Measurements from ENCODE around the gene RFNG.

DNA sequence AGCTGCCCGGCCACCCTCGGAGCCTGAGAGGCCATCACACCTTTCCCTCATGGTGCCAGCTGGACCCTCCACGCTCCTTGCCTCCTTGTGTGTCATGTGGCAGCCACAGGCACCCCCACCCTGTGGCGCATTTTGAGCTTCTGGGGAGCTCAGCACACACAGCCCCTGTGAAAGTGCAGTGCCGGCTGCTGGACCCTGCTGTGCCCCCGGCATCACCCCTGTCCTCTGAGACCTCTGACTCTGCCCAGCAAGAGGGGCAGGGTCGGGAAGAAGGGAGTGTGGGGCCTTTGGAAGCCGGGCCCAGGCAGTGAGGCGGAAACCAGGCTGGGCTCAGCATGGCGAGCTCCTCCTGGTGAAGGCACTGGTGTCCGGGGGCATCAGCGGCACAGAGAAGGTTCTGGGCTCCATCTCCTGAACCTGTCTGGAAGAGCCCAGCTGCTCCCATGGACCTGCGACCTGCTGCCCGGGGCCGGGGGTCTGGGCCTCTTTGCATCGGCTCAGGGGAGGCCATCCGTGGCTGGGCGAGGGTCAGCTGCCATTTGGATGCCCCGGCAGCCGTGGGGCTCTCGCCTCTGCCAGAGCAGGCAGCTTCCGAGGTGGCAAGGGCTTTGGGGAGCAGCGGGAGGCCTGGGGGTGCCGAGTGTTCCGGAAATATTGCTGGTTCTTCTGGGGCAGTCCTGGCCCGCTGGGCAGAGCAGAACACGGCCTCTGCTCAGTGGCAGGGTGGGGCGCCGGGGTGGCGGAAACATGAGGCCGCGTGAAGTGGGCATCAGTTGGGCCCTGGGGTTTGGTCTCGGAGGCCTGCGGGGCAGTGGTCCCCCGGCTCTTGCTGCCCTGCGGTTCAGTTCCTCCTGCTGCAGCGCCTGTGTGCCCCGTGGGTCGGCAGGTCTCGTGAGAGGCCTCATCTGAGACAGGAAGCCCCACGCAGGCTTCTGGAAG, 46.8 kb downstream of the RFNG start:
- TF ChIP-seq CTCF (IDR thresholded peaks at IDR 0.05) (no peak), POLR2A (IDR thresholded peaks at IDR 0.05) (no peak)

Measured in uterus (tissue), 2 donors.